Endothelial cell (in vitro differentiated cells): ENCODE data around the gene SCAPER. TPM values are rescaled to one million over a fixed set of nuclear protein-coding genes. Genes with fewer than 3 reads are reported as not detected.

ENCODE experiments used
- DNase-seq: peaks from one replicate; pipeline ENCODE4 v3.0.0; 2021; ENCODE audit warnings: low spot score
- H3K27ac Mint-ChIP-seq: one replicate; pipeline ENCODE4 v1.8.0; 2021; ENCODE audit warnings: mixed read lengths, inconsistent platforms; ENCODE audit not compliant: unreplicated experiment
- H3K27me3 Mint-ChIP-seq: one replicate; pipeline ENCODE4 v1.8.0; 2021; ENCODE audit warnings: mild to moderate bottlenecking, moderate library complexity, mixed read lengths, inconsistent platforms; ENCODE audit not compliant: unreplicated experiment
- H3K36me3 Mint-ChIP-seq: one replicate; pipeline ENCODE4 v1.8.0; 2021; ENCODE audit warnings: mild to moderate bottlenecking, low read depth, mixed read lengths, inconsistent platforms; ENCODE audit not compliant: unreplicated experiment
- H3K4me1 Mint-ChIP-seq: one replicate; pipeline ENCODE4 v1.8.0; 2021; ENCODE audit warnings: mild to moderate bottlenecking, mixed read lengths, inconsistent platforms; ENCODE audit not compliant: unreplicated experiment
- H3K4me3 Mint-ChIP-seq: one replicate; pipeline ENCODE4 v1.8.0; 2021; ENCODE audit warnings: mild to moderate bottlenecking, mixed read lengths, inconsistent platforms; ENCODE audit not compliant: unreplicated experiment
- H3K9me3 Mint-ChIP-seq: one replicate; pipeline ENCODE4 v1.8.0; 2021; ENCODE audit warnings: mixed read lengths, inconsistent platforms; ENCODE audit not compliant: unreplicated experiment
- total RNA-seq: library from RNA; stranded (reverse); fragmentation: NEBNext Ultra II Directional; extraction: Animal tissue kit (Norgen Biotek cat#: 25700); gene quantifications from one replicate; pipeline ENCODE4 v1.2.1, GENCODE V29; 2021; ENCODE audit not compliant: unreplicated experiment
- TF ChIP-seq, protein P1 (sequence below): fragments of 200-600 bp; sonication (generic); IDR thresholded peaks from one replicate; pipeline ENCODE4 v1.5.0; 2021; ENCODE audit warnings: antibody characterized with exemption; ENCODE audit not compliant: unreplicated experiment

The SCAPER gene
- total RNA-seq, 1 donor from 2014 or later, result 18.1 TPM

DNA sequence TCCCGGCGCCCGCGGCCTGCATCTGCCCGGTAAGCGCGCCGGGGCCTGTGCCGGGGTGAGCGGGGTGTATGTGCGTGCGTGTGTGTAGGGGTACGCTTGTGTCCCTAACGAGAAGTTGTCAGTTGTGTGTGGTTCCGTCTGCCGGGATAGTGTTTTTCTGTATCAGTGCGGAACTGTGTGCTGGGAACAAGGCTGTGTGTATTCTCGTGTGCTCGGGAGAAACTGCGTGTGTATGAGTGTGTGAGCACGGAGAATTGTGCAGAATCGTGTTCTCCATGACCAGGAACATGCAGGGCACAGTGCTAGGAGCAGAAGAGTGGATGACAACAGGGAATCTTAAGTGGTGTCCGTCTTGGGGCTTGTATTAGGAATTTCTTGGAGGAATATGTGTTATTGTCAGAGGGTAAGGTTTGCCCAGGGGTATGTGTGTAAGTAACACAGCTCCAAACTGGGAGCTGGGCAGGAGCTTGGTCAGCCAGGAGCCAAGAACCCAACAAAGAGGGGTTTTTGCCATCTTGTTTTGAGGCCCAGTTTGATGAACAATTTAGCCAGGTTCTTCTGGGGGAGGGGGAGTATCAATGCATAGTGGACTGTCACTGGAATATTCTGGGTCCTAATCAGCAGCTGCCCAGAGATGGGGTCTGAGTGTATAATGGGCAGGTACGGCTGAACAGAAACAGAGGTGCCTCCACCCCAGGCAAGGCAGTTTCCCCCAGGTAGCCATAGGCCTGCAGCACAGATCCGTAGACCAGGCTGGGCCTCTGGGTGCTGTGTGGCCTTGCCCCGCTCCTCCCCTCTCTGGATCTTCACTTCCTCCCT, 566.4 kb downstream of the SCAPER start:
- H3K36me3 Mint-ChIP-seq, result peaks cover 5% of the 10 kb centered on the region
- H3K27ac Mint-ChIP-seq, result no peak overlapping the region
- DNase-seq, result no peak
- H3K4me3 Mint-ChIP-seq, result peak overlapping the region; percentile 87
- TF ChIP-seq, protein P1, sequence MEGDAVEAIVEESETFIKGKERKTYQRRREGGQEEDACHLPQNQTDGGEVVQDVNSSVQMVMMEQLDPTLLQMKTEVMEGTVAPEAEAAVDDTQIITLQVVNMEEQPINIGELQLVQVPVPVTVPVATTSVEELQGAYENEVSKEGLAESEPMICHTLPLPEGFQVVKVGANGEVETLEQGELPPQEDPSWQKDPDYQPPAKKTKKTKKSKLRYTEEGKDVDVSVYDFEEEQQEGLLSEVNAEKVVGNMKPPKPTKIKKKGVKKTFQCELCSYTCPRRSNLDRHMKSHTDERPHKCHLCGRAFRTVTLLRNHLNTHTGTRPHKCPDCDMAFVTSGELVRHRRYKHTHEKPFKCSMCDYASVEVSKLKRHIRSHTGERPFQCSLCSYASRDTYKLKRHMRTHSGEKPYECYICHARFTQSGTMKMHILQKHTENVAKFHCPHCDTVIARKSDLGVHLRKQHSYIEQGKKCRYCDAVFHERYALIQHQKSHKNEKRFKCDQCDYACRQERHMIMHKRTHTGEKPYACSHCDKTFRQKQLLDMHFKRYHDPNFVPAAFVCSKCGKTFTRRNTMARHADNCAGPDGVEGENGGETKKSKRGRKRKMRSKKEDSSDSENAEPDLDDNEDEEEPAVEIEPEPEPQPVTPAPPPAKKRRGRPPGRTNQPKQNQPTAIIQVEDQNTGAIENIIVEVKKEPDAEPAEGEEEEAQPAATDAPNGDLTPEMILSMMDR, result no peak
- peaks cover 45% of the 10 kb centered on the region for H3K27me3 Mint-ChIP-seq
- peaks cover 44% of the 10 kb centered on the region for H3K4me1 Mint-ChIP-seq
- no peaks in the 10 kb centered on the region for H3K9me3 Mint-ChIP-seq

GRCh38 chr15:76337696-76338485, 567.2 kb downstream of the SCAPER start:
- Mint-ChIP-seq H3K27ac (no peak overlapping the region), H3K9me3 (no peaks in the 10 kb centered on the region), H3K4me1 (peaks cover 41% of the 10 kb centered on the region), H3K4me3 (no peak overlapping the region), H3K36me3 (peaks cover 5% of the 10 kb centered on the region), H3K27me3 (peaks cover 45% of the 10 kb centered on the region)
- TF ChIP-seq, protein P1, result no peak
- DNase-seq, result no peak

- DNase-seq, result no peak
- H3K4me1 Mint-ChIP-seq, result peaks cover 40% of the 10 kb centered on the region
- peak overlapping the region; percentile 85 for H3K4me3 Mint-ChIP-seq
- H3K36me3 Mint-ChIP-seq, result peaks cover 5% of the 10 kb centered on the region
- H3K9me3 Mint-ChIP-seq, result no peaks in the 10 kb centered on the region
- peak overlapping the region; percentile 55 for H3K27ac Mint-ChIP-seq
- TF ChIP-seq, protein P1, result no peak
- H3K27me3 Mint-ChIP-seq, result peaks cover 44% of the 10 kb centered on the region
These were observed 568.0 kb downstream of the SCAPER start for GRCh38 chr15:76337059-76337695.

GRCh38 chr15:76336254-76337058, 568.7 kb downstream of the SCAPER start, which contains the start of gene ISL2:
Gene ISL2, plus strand, starts transcription at chr15:76336773. Its CDS starts 111 bp downstream, at chr15:76336884.
- H3K36me3 Mint-ChIP-seq, result peaks cover 5% of the 10 kb centered on the region
- H3K4me1 Mint-ChIP-seq, result peaks cover 34% of the 10 kb centered on the region
- H3K9me3 Mint-ChIP-seq, result no peaks in the 10 kb centered on the region
- peak within 1 kb of the TSS; percentile 85 for H3K4me3 Mint-ChIP-seq
- H3K27ac Mint-ChIP-seq, result peak within 1 kb of the TSS; percentile 55
- H3K27me3 Mint-ChIP-seq, result peaks cover 37% of the 10 kb centered on the region
- DNase-seq, result peak; percentile 78
- TF ChIP-seq, protein P1, result no peak
